Measurements from ENCODE around the gene ZNF775.
A peak's percentile ranks its signal among the peaks of the same experiment; 100 is the strongest.

The ZNF775 gene

GRCh38 chr7:150372271-150373048, 6.7 kb upstream of the ZNF775 start:
- H3K27me3 ChIP-seq (ENCODE audit: control insufficient read depth, insufficient read depth, low read length): no peaks in the 10 kb centered on the region
- no peaks in the 10 kb centered on the region for H3K36me3 ChIP-seq (ENCODE audit: control insufficient read depth, insufficient read depth, low read length)
- H3K9me3 ChIP-seq (ENCODE audit: control insufficient read depth, low read length): no peaks in the 10 kb centered on the region
- peaks cover 51% of the 10 kb centered on the region for H3K4me1 ChIP-seq (ENCODE audit: control insufficient read depth, insufficient read depth, low read length)
- no peak overlapping the region for H3K4me3 ChIP-seq (ENCODE audit: low read length)
- no peak overlapping the region for H3K9ac ChIP-seq (ENCODE audit: low read length)

- H3K9me3 ChIP-seq (ENCODE audit: control insufficient read depth, low read length): no peaks in the 10 kb centered on the region
- no peak overlapping the region for H3K9ac ChIP-seq (ENCODE audit: low read length)
- H3K4me1 ChIP-seq (ENCODE audit: control insufficient read depth, insufficient read depth, low read length): peaks cover 51% of the 10 kb centered on the region
- H3K27me3 ChIP-seq (ENCODE audit: control insufficient read depth, insufficient read depth, low read length): no peaks in the 10 kb centered on the region
- H3K36me3 ChIP-seq (ENCODE audit: control insufficient read depth, insufficient read depth, low read length): no peaks in the 10 kb centered on the region
- no peak overlapping the region for H3K4me3 ChIP-seq (ENCODE audit: low read length)
Measured at GRCh38 chr7:150373049-150373801, 5.9 kb upstream of the ZNF775 start.

GRCh38 chr7:150374026-150374425, 5.1 kb upstream of the ZNF775 start:
- H3K9ac ChIP-seq (ENCODE audit: low read length): no peak overlapping the region
- H3K36me3 ChIP-seq (ENCODE audit: control insufficient read depth, insufficient read depth, low read length): no peaks in the 10 kb centered on the region
- no peak overlapping the region for H3K4me3 ChIP-seq (ENCODE audit: low read length)
- no peaks in the 10 kb centered on the region for H3K27me3 ChIP-seq (ENCODE audit: control insufficient read depth, insufficient read depth, low read length)
- H3K9me3 ChIP-seq (ENCODE audit: control insufficient read depth, low read length): no peaks in the 10 kb centered on the region
- peaks cover 55% of the 10 kb centered on the region for H3K4me1 ChIP-seq (ENCODE audit: control insufficient read depth, insufficient read depth, low read length)

- Histone ChIP-seq H3K4me3 (ENCODE audit: low read length) (no peak overlapping the region), H3K36me3 (ENCODE audit: control insufficient read depth, insufficient read depth, low read length) (no peaks in the 10 kb centered on the region), H3K27me3 (ENCODE audit: control insufficient read depth, insufficient read depth, low read length) (no peaks in the 10 kb centered on the region), H3K4me1 (ENCODE audit: control insufficient read depth, insufficient read depth, low read length) (peaks cover 55% of the 10 kb centered on the region), H3K9ac (ENCODE audit: low read length) (no peak overlapping the region), H3K9me3 (ENCODE audit: control insufficient read depth, low read length) (no peaks in the 10 kb centered on the region)
Measured at GRCh38 chr7:150374472-150374871, 4.7 kb upstream of the ZNF775 start.

- no peaks in the 10 kb centered on the region for H3K27me3 ChIP-seq (ENCODE audit: control insufficient read depth, insufficient read depth, low read length)
- peak overlapping the region; percentile 3 for H3K9ac ChIP-seq (ENCODE audit: low read length)
- H3K4me3 ChIP-seq (ENCODE audit: low read length): no peak overlapping the region
- peaks cover 54% of the 10 kb centered on the region for H3K4me1 ChIP-seq (ENCODE audit: control insufficient read depth, insufficient read depth, low read length)
- H3K36me3 ChIP-seq (ENCODE audit: control insufficient read depth, insufficient read depth, low read length): no peaks in the 10 kb centered on the region
- no peaks in the 10 kb centered on the region for H3K9me3 ChIP-seq (ENCODE audit: control insufficient read depth, low read length)
Measured at GRCh38 chr7:150375662-150376521, 3.2 kb upstream of the ZNF775 start.

GRCh38 chr7:150376560-150376959, 2.6 kb upstream of the ZNF775 start:
- no peaks in the 10 kb centered on the region for H3K9me3 ChIP-seq (ENCODE audit: control insufficient read depth, low read length)
- H3K9ac ChIP-seq (ENCODE audit: low read length): peak overlapping the region; percentile 3
- H3K36me3 ChIP-seq (ENCODE audit: control insufficient read depth, insufficient read depth, low read length): no peaks in the 10 kb centered on the region
- no peaks in the 10 kb centered on the region for H3K27me3 ChIP-seq (ENCODE audit: control insufficient read depth, insufficient read depth, low read length)
- peaks cover 48% of the 10 kb centered on the region for H3K4me1 ChIP-seq (ENCODE audit: control insufficient read depth, insufficient read depth, low read length)
- H3K4me3 ChIP-seq (ENCODE audit: low read length): no peak overlapping the region

- no peaks in the 10 kb centered on the region for H3K36me3 ChIP-seq (ENCODE audit: control insufficient read depth, insufficient read depth, low read length)
- H3K9ac ChIP-seq (ENCODE audit: low read length): no peak overlapping the region
- peaks cover 54% of the 10 kb centered on the region for H3K4me1 ChIP-seq (ENCODE audit: control insufficient read depth, insufficient read depth, low read length)
Measured at GRCh38 chr7:150377196-150377595, 1.9 kb upstream of the ZNF775 start.

GRCh38 chr7:150377635-150378034, 1.5 kb upstream of the ZNF775 start:
- Histone ChIP-seq H3K9ac (ENCODE audit: low read length) (peak overlapping the region; percentile 86), H3K4me3 (ENCODE audit: low read length) (no peak overlapping the region), H3K4me1 (ENCODE audit: control insufficient read depth, insufficient read depth, low read length) (peaks cover 57% of the 10 kb centered on the region), H3K36me3 (ENCODE audit: control insufficient read depth, insufficient read depth, low read length) (no peaks in the 10 kb centered on the region), H3K9me3 (ENCODE audit: control insufficient read depth, low read length) (no peaks in the 10 kb centered on the region), H3K27me3 (ENCODE audit: control insufficient read depth, insufficient read depth, low read length) (no peaks in the 10 kb centered on the region)

More at GRCh38 chr7:150377196-150377595, 1.9 kb upstream of the ZNF775 start:
- Histone ChIP-seq H3K27me3 (ENCODE audit: control insufficient read depth, insufficient read depth, low read length) (no peaks in the 10 kb centered on the region), H3K4me3 (ENCODE audit: low read length) (no peak overlapping the region), H3K9me3 (ENCODE audit: control insufficient read depth, low read length) (no peaks in the 10 kb centered on the region)

- H3K4me3 ChIP-seq (ENCODE audit: low read length): peak overlapping the region; percentile 81
- no peaks in the 10 kb centered on the region for H3K9me3 ChIP-seq (ENCODE audit: control insufficient read depth, low read length)
- peak overlapping the region; percentile 86 for H3K9ac ChIP-seq (ENCODE audit: low read length)
- H3K27me3 ChIP-seq (ENCODE audit: control insufficient read depth, insufficient read depth, low read length): no peaks in the 10 kb centered on the region
- H3K4me1 ChIP-seq (ENCODE audit: control insufficient read depth, insufficient read depth, low read length): peaks cover 57% of the 10 kb centered on the region
- no peaks in the 10 kb centered on the region for H3K36me3 ChIP-seq (ENCODE audit: control insufficient read depth, insufficient read depth, low read length)
Measured at GRCh38 chr7:150378115-150378852, 846 bp upstream of the ZNF775 start.

- Histone ChIP-seq H3K4me3 (ENCODE audit: low read length) (peak overlapping the region; percentile 31), H3K9ac (ENCODE audit: low read length) (peak overlapping the region; percentile 75), H3K36me3 (ENCODE audit: control insufficient read depth, insufficient read depth, low read length) (no peaks in the 10 kb centered on the region), H3K4me1 (ENCODE audit: control insufficient read depth, insufficient read depth, low read length) (peaks cover 61% of the 10 kb centered on the region), H3K9me3 (ENCODE audit: control insufficient read depth, low read length) (no peaks in the 10 kb centered on the region), H3K27me3 (ENCODE audit: control insufficient read depth, insufficient read depth, low read length) (no peaks in the 10 kb centered on the region)
Measured at GRCh38 chr7:150379441-150380379, 580 bp downstream of the ZNF775 start.
